H1 (cell line): Measurements from ENCODE around the gene TMEM209. TPM values are rescaled to one million over a fixed set of nuclear protein-coding genes. Genes with fewer than 3 reads are reported as not detected.

ENCODE experiments used
- CTCF ChIA-PET: fragments of 300-600 bp; sonication (Branson Sonifier 250); formaldehyde crosslinking; loops from one replicate; lab custom pipeline; 2021; ENCODE audit not compliant: partially characterized antibody; lab: Charles Lee
- POLR2A ChIA-PET: fragments of 300-600 bp; sonication (Branson Sonifier 250); formaldehyde crosslinking; loops from one replicate; lab custom pipeline; 2021; ENCODE audit warnings: inconsistent platforms; ENCODE audit not compliant: partially characterized antibody; lab: Charles Lee
- DNase-seq, 2 experiments: peaks; one replicate each; pipeline versions ENCODE4 v3.0.0 to v3.0.0-alpha.2; 2010 to 2022; ENCODE audit warnings: low spot score in 2 of 2, low read depth in 1 of 2, mixed read lengths in 1 of 2
- FAIRE-seq: peaks from 2 replicates; lab custom pipeline; 2011; peaks lifted over from hg19 to GRCh38; lab: Jason Lieb, UNC
- H2AFZ ChIP-seq: 2 replicates; pipeline ENCODE4 v1.8.1; 2012; ENCODE audit warnings: low read length, inconsistent platforms
- H2AK5ac ChIP-seq: 2 replicates; pipeline ENCODE4 v1.6.1; 2013; ENCODE audit warnings: low read depth, low read length
- H2BK120ac ChIP-seq: replicated peaks from 2 replicates; pipeline ENCODE3; 2013; ENCODE audit warnings: low read depth, low read length, inconsistent platforms
- H2BK12ac ChIP-seq: 2 replicates; pipeline ENCODE4 v1.6.1; 2013; ENCODE audit warnings: low read depth, low read length
- H2BK15ac ChIP-seq: 2 replicates; pipeline ENCODE4 v1.6.1; 2013; ENCODE audit warnings: low read length
- H2BK20ac ChIP-seq: 2 replicates; pipeline ENCODE4 v1.6.1; 2013; ENCODE audit warnings: low read length
- H2BK5ac ChIP-seq: 2 replicates; pipeline ENCODE4 v1.6.1; 2013; ENCODE audit warnings: low read depth, low read length
- H3K14ac ChIP-seq: 2 replicates; pipeline ENCODE4 v1.6.1; 2013; ENCODE audit warnings: inconsistent platforms; ENCODE audit not compliant: insufficient read length
- H3K18ac ChIP-seq: 2 replicates; pipeline ENCODE4 v1.6.1; 2013; ENCODE audit warnings: low read length; ENCODE audit errors: extremely low read depth
- H3K23ac ChIP-seq: 2 replicates; pipeline ENCODE4 v1.6.1; 2013; ENCODE audit warnings: inconsistent platforms; ENCODE audit not compliant: insufficient read length
- H3K23me2 ChIP-seq: 2 replicates; pipeline ENCODE4 v1.6.1; 2013; ENCODE audit warnings: low read depth, low read length
- H3K27ac ChIP-seq: 2 replicates; pipeline ENCODE4 v1.6.1; 2011; ENCODE audit warnings: low read depth, low read length, inconsistent platforms
- H3K27me3 ChIP-seq, 4 experiments: replicated peaks in 1 of 4; 1 replicate in 1 of 4; 2 replicates in 3 of 4; pipeline versions ENCODE4 v1.6.1 to v1.8.1; 2011 to 2013; ENCODE audit warnings: low read length in 3 of 4, mild to moderate bottlenecking in 3 of 4, inconsistent platforms in 2 of 4, mixed read lengths in 2 of 4, moderate library complexity in 1 of 4; ENCODE audit not compliant: control insufficient read depth in 3 of 4, insufficient read depth in 3 of 4; ENCODE audit errors: extremely low read depth in 1 of 4
- H3K36me3 ChIP-seq, 4 experiments: 2 replicates each; pipeline versions ENCODE4 v1.6.1 to v1.8.1; 2011 to 2013; ENCODE audit warnings: mild to moderate bottlenecking in 4 of 4, low read length in 3 of 4, moderate library complexity in 2 of 4, control low read depth in 1 of 4, inconsistent platforms in 1 of 4; ENCODE audit not compliant: insufficient read depth in 4 of 4, control insufficient read depth in 2 of 4
- H3K4ac ChIP-seq: replicated peaks from 2 replicates; pipeline ENCODE3; 2013; ENCODE audit warnings: low read length, low read depth, mixed read lengths, inconsistent platforms; ENCODE audit not compliant: insufficient read length
- H3K4me1 ChIP-seq, 4 experiments: replicated peaks in 1 of 4; 1 replicate in 1 of 4; 2 replicates in 3 of 4; pipeline versions ENCODE4 v1.6.1 to v1.8.1; 2011 to 2013; ENCODE audit warnings: low read length in 3 of 4, inconsistent platforms in 2 of 4, mixed read lengths in 1 of 4; ENCODE audit not compliant: insufficient read depth in 4 of 4, control insufficient read depth in 3 of 4
- H3K4me2 ChIP-seq, 2 experiments: 2 replicates each; pipeline versions ENCODE4 v1.6.1 to v1.8.1; 2011 to 2013; ENCODE audit warnings: low read depth in 2 of 2, low read length in 2 of 2, control low read depth in 1 of 2, inconsistent platforms in 1 of 2, mild to moderate bottlenecking in 1 of 2; ENCODE audit not compliant: insufficient read depth in 1 of 2
- H3K4me3 ChIP-seq, 4 experiments: fragments of 200-600, 300-600 bp in 1 of 4; sonication (generic), shearing (Covaris generic), sonication (Bioruptor Twin) in 1 of 4; 2 replicates each; pipeline versions ENCODE4 v1.5.1 to v1.8.1; 2011 to 2016; ENCODE audit warnings: low read length in 4 of 4, low read depth in 3 of 4, control low read depth in 2 of 4, inconsistent platforms in 2 of 4, mild to moderate bottlenecking in 2 of 4, mixed read lengths in 1 of 4, moderate library complexity in 1 of 4; ENCODE audit not compliant: insufficient read depth in 2 of 4; ENCODE audit errors: extremely low read depth in 1 of 4
- H3K56ac ChIP-seq: replicated peaks from 2 replicates; pipeline ENCODE3; 2013; ENCODE audit warnings: low read depth, mild to moderate bottlenecking, mixed read lengths, low read length, inconsistent platforms; ENCODE audit not compliant: insufficient read length
- H3K79me1 ChIP-seq: 2 replicates; pipeline ENCODE4 v1.6.1; 2013; ENCODE audit warnings: low read depth, low read length, control low read depth
- H3K79me2 ChIP-seq, 2 experiments: 2 replicates each; pipeline versions ENCODE4 v1.6.1 to v1.8.1; 2012 to 2013; ENCODE audit warnings: low read length in 2 of 2, mild to moderate bottlenecking in 2 of 2, inconsistent platforms in 1 of 2; ENCODE audit not compliant: insufficient read depth in 2 of 2, control insufficient read depth in 1 of 2
- H3K9ac ChIP-seq, 4 experiments: replicated peaks in 1 of 4; 1 replicate in 1 of 4; 2 replicates in 3 of 4; pipeline versions ENCODE4 v1.6.1 to v1.8.1; 2011 to 2013; ENCODE audit warnings: low read depth in 3 of 4, low read length in 3 of 4, control low read depth in 2 of 4, mild to moderate bottlenecking in 2 of 4, moderate library complexity in 2 of 4, inconsistent platforms in 1 of 4; ENCODE audit errors: extremely low read depth in 1 of 4
- H3K9me3 ChIP-seq, 2 experiments: 2 replicates each; pipeline versions ENCODE4 v1.6.1 to v1.8.1; 2012 to 2013; ENCODE audit warnings: mild to moderate bottlenecking in 2 of 2, moderate library complexity in 2 of 2, control low read depth in 1 of 2, inconsistent platforms in 1 of 2, low read depth in 1 of 2, low read length in 1 of 2, mixed read lengths in 1 of 2; ENCODE audit not compliant: insufficient read depth in 2 of 2
- H4K20me1 ChIP-seq, 2 experiments: replicated peaks in 1 of 2; 2 replicates each; pipeline versions ENCODE3 to v1.8.1; 2011 to 2013; ENCODE audit warnings: inconsistent platforms in 2 of 2, low read length in 2 of 2, mild to moderate bottlenecking in 1 of 2; ENCODE audit not compliant: insufficient read depth in 2 of 2, control insufficient read depth in 1 of 2
- H4K5ac ChIP-seq: 2 replicates; pipeline ENCODE4 v1.6.1; 2013; ENCODE audit warnings: low read length, low read depth, mixed read lengths, inconsistent platforms; ENCODE audit not compliant: insufficient read length
- H4K8ac ChIP-seq: 2 replicates; pipeline ENCODE4 v1.8.0; 2013; ENCODE audit warnings: mild to moderate bottlenecking, moderate library complexity, low read length, inconsistent platforms; ENCODE audit not compliant: insufficient read depth; ENCODE audit errors: extremely low read depth
- H4K91ac ChIP-seq: replicated peaks from 2 replicates; pipeline ENCODE3; 2013; ENCODE audit warnings: low read length, mixed read lengths, inconsistent platforms; ENCODE audit not compliant: insufficient read length
- CEBPB ChIP-seq: IDR thresholded peaks from 2 replicates; pipeline ENCODE4 v1.6.1; 2012; ENCODE audit warnings: low read depth, low read length
- EZH2 ChIP-seq: fragments of 200-600 bp; sonication (generic); IDR thresholded peaks from 2 replicates; pipeline ENCODE4 v1.7.1; 2012; ENCODE audit warnings: low read depth, mild to moderate bottlenecking, moderate library complexity, low read length, inconsistent platforms; ENCODE audit not compliant: severe bottlenecking
- KDM5A ChIP-seq: fragments of 200-600 bp; IDR thresholded peaks from 2 replicates; pipeline ENCODE4 v1.7.1; 2012; ENCODE audit warnings: mild to moderate bottlenecking, low read length, inconsistent platforms, mixed read lengths
- NANOG ChIP-seq: IDR thresholded peaks from 2 replicates; pipeline ENCODE4 v1.6.1; 2011; ENCODE audit warnings: low read length, low read depth, mild to moderate bottlenecking, inconsistent platforms; ENCODE audit not compliant: insufficient read depth, poor library complexity, severe bottlenecking
- RAD21 ChIP-seq, 2 experiments: IDR thresholded peaks in 1 of 2; conservative IDR thresholded peaks in 1 of 2; 2 replicates each; pipeline ENCODE4 v1.6.1; 2011; ENCODE audit warnings: low read depth in 2 of 2, low read length in 2 of 2, improper control_type of control experiment in 1 of 2, inconsistent platforms in 1 of 2, mild to moderate bottlenecking in 1 of 2, moderate library complexity in 1 of 2
- RFX5 ChIP-seq: IDR thresholded peaks from 2 replicates; pipeline ENCODE4 v1.6.1; 2011; ENCODE audit warnings: low read depth, low read length, improper control_type of control experiment, borderline replicate concordance
- SP2 ChIP-seq: IDR thresholded peaks from 2 replicates; pipeline ENCODE4 v1.6.1; 2012; ENCODE audit warnings: mild to moderate bottlenecking, low read length, inconsistent platforms
- SRF ChIP-seq: IDR thresholded peaks from 2 replicates; pipeline ENCODE4 v1.6.1; 2011; ENCODE audit warnings: mild to moderate bottlenecking, low read depth, low read length, moderate library complexity
- TAF1 ChIP-seq: IDR thresholded peaks from 2 replicates; pipeline ENCODE4 v1.6.1; 2011; ENCODE audit warnings: mild to moderate bottlenecking, low read depth, low read length
- TBP ChIP-seq: IDR thresholded peaks from 2 replicates; pipeline ENCODE4 v1.6.1; 2011; ENCODE audit warnings: low read depth, low read length, improper control_type of control experiment
- ZNF274 ChIP-seq: IDR thresholded peaks from 2 replicates; pipeline ENCODE4 v1.7.0; 2012; ENCODE audit warnings: low read length, borderline replicate concordance; ENCODE audit errors: extremely low read depth
- polyA plus RNA-seq, 7 experiments: library from polyadenylated mRNA; depleted of rRNA in 3 of 7; stranded (reverse) in 5 of 7; unstranded in 2 of 7; fragments of >200 nt in 5 of 7; fragments of 200-250 nt in 2 of 7; gene quantifications; 1 replicate in 5 of 7; 2 replicates in 1 of 7; 4 replicates in 1 of 7; pipeline versions ENCODE4 v1.2.1 to v1.2.3, GENCODE V29; 2011 to 2013; ENCODE audit warnings: missing spikeins in 2 of 7, mixed read lengths in 2 of 7
- total RNA-seq: library from RNA; stranded (reverse); fragmentation: NEBNext Ultra II Directional; extraction: Animal tissue kit (Norgen Biotek cat#: 25700); gene quantifications from 2 replicates; pipeline ENCODE4 v1.2.1, GENCODE V29; 2021
- TF ChIP-seq, protein P1 (sequence below): IDR thresholded peaks from 2 replicates; pipeline ENCODE4 v1.6.1; 2012; ENCODE audit warnings: inconsistent platforms
- TF ChIP-seq, protein P2 (sequence below): IDR thresholded peaks from 2 replicates; pipeline ENCODE4 v1.6.1; 2012; ENCODE audit warnings: inconsistent platforms

TMEM209 gene
- total and polyA plus RNA-seq, 2 of the 8 experiments (the other 6 are each of a cell fraction or from before 2014, with no cell fraction given): 28.5 to 30.5 TPM

- Histone ChIP-seq H4K8ac (no peak overlapping the region), H3K14ac (no peak overlapping the region), H4K5ac (no peak overlapping the region), H3K4me3 (no peak overlapping the region), H2BK15ac (no peak overlapping the region), H3K27me3 (no peaks in the 10 kb centered on the region), H2BK20ac (no peak overlapping the region), H2BK5ac (no peak overlapping the region), H3K36me3 (peaks cover 0 to 28% (median 10%) of the 10 kb centered on the region in 4 experiments; a peak in 6 of 8 replicates), H3K9ac (no peak overlapping the region), H4K20me1 (peaks cover 0 to 2% of the 10 kb centered on the region in 2 experiments), H2BK120ac (no peak overlapping the region), H3K9me3 (no peaks in the 10 kb centered on the region), H4K91ac (no peak overlapping the region), H3K4me2 (no peak overlapping the region), H2AK5ac (no peak overlapping the region), H3K18ac (no peak overlapping the region), H3K4me1 (no peaks in the 10 kb centered on the region), H2BK12ac (no peak overlapping the region), H3K23me2 (peaks cover 2% of the 10 kb centered on the region; the same call in 1 of the 2 replicates), H3K56ac (no peak overlapping the region), H3K79me1 (no peaks in the 10 kb centered on the region), H3K23ac (no peak overlapping the region), H3K27ac (no peak overlapping the region), H3K79me2 (no peaks in the 10 kb centered on the region), H3K4ac (no peak overlapping the region), H2AFZ (no peak overlapping the region)
- FAIRE-seq (no peak), DNase-seq (no peak)
- ChIA-PET POLR2A (interaction anchor here (1.0 kb wide), 1 partner anchor 9 kb away, joined by 3 read pairs; no protein-coding TSS in a partner anchor), CTCF (no interaction called here)
- no peak for TF ChIP-seq TAF1
- TF ChIP-seq RFX5: no peak
- no peak for TF ChIP-seq SRF
- no peak for TF ChIP-seq EZH2
- no peak for TF ChIP-seq SP2
- TF ChIP-seq CEBPB: no peak
- TF ChIP-seq RAD21 (IDR thresholded peaks at IDR 0.05 in 1 of 2, conservative IDR thresholded peaks at IDR 0.05 in 1 of 2; ENCODE audit: low read depth in 2 of 2, low read length in 2 of 2): no peak
- TF ChIP-seq, protein P1, sequence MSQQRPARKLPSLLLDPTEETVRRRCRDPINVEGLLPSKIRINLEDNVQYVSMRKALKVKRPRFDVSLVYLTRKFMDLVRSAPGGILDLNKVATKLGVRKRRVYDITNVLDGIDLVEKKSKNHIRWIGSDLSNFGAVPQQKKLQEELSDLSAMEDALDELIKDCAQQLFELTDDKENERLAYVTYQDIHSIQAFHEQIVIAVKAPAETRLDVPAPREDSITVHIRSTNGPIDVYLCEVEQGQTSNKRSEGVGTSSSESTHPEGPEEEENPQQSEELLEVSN: no peak
- no peak for TF ChIP-seq ZNF274
- no peak for TF ChIP-seq KDM5A
- TF ChIP-seq NANOG: no peak
- TF ChIP-seq TBP: no peak
- TF ChIP-seq, protein P2, sequence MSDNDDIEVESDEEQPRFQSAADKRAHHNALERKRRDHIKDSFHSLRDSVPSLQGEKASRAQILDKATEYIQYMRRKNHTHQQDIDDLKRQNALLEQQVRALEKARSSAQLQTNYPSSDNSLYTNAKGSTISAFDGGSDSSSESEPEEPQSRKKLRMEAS: no peak
Observed at GRCh38 chr7:130123501-130123900, 81.7 kb downstream of the TMEM209 start.
